ENCODE data around the gene DAPK2.

- TF ChIP-seq EZH2 (IDR thresholded peaks at IDR 0.05; ENCODE audit: insufficient read depth, poor library complexity, severe bottlenecking) (no peak), EZH2phosphoT487 (IDR thresholded peaks at IDR 0.05; ENCODE audit: insufficient read depth, low read depth) (no peak)
These were observed 74.9 kb downstream of the DAPK2 start for GRCh38 chr15:63971427-63971805.

Measured in GM23248 (cell line).